GM12873 (cell line): ENCODE results near the gene GP1BB.

Source experiments
- TF ChIP-seq, protein P1 (sequence below): IDR thresholded peaks from 2 replicates; pipeline ENCODE4 v1.5.1; 2012; ENCODE audit warnings: low read depth, mild to moderate bottlenecking, moderate library complexity, low read length, control low read depth; ENCODE audit not compliant: insufficient read depth; ENCODE audit errors: missing control alignments

GP1BB gene

DNA sequence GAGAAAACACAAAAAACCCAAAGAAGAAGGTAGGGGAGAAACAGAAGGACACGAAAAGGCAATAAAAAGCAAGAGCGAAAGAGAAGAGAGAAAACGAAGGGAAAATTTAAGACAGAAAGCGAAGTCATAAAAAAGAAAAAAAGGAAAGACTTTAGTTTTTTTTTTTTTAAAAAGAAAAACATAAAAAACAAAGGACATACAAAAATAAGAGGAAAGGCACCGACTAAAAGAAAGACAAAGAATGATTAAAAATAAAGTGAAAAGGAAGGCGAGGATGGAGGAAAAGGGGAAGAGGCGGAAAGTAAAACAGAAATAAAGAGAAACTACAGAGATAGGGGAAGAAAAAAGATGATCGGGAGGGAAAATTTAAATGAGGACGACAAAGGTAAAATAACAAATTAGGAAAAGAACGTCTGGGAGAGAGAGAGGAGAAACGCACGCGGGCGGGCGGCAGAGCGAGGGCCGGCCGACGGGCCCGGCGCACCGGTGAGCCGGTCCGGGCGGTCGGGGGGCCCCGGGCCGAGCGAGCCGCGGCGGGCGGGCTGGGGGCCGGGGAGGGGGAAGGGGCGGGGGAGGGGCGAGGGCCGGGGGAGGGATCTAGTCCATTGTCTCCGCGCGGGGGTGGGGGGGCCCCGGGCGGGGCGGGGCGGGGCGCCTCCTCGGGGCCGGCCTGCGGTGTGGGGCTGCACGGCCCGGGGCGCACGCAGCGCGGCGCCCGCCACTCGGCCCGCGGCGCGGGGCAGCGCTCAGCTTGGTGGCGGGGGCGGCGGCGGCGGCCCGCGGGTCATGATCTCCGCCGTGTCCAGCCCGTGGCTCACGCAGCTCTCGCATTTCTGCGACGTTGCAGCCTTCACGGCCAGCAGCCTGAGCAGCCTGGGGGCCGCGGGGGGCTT, 37.0 kb downstream of the GP1BB start, which contains the start of gene TBX1:
Gene TBX1, plus strand, starts transcription at position 721 of the 893 bp plus-strand sequence. Its CDS starts 66 bp downstream, at position 787.
- TF ChIP-seq, protein P1, sequence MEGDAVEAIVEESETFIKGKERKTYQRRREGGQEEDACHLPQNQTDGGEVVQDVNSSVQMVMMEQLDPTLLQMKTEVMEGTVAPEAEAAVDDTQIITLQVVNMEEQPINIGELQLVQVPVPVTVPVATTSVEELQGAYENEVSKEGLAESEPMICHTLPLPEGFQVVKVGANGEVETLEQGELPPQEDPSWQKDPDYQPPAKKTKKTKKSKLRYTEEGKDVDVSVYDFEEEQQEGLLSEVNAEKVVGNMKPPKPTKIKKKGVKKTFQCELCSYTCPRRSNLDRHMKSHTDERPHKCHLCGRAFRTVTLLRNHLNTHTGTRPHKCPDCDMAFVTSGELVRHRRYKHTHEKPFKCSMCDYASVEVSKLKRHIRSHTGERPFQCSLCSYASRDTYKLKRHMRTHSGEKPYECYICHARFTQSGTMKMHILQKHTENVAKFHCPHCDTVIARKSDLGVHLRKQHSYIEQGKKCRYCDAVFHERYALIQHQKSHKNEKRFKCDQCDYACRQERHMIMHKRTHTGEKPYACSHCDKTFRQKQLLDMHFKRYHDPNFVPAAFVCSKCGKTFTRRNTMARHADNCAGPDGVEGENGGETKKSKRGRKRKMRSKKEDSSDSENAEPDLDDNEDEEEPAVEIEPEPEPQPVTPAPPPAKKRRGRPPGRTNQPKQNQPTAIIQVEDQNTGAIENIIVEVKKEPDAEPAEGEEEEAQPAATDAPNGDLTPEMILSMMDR, result no peak

DNA sequence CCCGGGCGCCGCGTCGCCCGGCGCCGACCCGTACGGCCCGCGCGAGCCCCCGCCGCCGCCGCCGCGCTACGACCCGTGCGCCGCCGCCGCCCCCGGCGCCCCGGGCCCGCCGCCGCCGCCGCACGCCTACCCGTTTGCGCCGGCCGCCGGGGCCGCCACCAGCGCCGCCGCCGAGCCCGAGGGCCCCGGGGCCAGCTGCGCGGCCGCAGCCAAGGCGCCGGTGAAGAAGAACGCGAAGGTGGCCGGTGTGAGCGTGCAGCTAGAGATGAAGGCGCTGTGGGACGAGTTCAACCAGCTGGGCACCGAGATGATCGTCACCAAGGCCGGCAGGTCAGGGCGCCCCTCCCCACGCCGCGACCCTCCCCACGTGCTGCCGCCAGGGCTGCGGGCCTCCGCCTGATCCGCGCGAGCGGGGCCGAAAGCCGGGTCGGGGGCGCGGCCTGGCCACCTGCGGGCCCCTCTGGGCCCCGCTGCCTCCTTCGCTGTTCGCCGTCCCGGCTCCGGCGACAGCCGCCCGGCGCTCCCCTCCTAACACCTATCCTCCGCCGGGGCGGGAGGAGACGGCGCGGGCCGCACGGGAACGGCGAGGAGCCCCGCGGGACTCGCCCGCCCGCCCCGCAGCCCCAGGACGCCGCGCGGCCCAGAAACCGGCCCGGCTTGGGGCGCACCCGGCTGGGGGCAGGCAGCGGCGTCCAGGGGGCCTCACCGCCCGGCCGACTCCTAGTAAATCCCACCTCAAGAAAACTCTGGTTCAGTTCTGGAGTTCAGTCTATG, 37.8 kb downstream of the GP1BB start:
- TF ChIP-seq, protein P1, result no peak

- TF ChIP-seq, protein P1, result no peak
Observed at GRCh38 chr22:19761725-19762567, 38.6 kb downstream of the GP1BB start.

DNA sequence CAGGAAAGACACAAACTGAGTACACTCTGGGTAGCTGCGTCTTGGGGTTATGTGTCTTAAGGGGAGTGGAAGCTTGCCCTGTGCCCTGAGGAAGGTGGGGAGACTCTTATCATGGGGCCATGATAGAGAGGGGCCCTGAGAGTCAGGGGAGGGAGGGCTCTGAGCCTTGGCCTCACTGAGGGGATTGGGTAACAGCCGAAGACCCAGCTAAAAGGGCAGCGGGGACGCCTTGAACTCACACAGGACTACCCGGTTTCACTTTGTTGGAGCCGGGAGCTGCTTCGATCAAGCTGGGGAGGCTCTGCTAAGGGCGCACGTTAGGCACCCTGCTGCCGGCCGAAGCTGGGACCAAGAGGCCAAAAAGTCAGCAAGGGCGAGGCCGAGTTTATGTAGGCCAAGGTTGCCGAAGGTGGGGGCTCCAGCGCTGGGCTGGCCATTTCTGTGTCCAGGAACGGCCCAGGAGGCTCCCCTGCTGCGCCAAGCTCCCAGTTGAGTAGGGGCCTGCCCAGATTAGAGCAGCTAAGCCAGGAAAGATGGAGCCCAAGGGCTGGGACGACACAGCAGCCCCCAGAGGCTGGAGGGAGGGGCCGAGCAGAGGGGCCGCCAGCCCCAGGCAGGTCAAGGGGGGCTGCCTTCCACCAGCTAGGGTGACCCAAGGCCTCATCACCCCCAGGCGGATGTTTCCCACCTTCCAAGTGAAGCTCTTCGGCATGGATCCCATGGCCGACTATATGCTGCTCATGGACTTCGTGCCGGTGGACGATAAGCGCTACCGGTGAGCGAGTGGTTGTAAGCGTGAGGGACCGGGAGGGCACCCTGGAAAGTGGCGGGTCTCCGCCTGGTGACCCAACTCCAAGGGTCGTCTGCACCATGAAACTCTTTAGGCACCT, 39.5 kb downstream of the GP1BB start:
- TF ChIP-seq, protein P1, result no peak

DNA sequence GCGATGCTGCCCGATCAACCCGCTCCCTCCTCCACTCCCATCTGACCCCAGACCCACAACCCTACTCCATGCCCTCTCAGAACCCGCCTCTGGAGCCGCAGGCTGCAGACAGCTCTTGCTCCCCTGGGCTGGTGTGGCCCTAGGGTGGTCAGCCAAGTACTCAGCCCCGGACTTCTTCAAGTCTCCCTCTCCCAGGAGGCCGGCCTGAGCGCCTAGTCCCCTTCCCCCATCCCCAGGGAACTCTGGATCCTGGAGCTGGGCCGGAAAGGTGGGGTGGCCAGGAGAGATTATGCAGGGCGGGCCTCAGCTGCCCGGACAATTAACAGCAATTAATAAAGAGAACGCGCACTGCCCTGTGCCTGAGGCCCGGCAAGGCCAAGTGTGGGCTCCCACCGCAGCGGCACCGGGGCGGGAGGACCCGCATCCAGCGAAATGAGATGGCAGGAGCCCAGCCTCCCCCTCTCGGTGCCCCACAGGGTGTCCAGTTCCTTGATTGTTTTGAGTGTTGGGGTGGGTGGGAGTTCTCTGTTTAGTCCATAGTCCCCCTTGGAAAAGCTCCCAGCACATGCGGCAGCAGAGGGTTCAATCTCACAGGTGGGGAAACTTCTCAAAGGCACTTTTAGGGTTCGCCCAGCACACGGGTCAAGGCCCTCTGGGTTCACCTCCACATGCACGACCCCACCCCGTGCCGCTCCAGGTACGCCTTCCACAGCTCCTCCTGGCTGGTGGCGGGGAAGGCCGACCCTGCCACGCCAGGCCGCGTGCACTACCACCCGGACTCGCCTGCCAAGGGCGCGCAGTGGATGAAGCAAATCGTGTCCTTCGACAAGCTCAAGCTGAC, 40.3 kb downstream of the GP1BB start:
- TF ChIP-seq, protein P1, result no peak

DNA sequence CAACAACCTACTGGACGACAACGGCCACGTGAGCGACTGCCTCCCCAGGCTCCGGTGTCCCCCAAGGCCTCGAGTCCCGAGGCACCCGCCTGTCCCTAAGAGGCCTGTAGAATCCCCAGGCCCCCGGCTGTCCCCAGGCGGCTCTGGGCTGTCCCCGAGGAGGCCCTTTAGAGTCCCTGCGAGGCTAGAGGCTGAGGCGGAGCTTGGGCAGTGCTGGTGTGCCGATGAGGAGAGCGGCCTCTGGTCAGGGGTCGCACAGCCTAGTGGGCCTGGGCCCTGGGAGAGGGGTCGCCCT, 40.9 kb downstream of the GP1BB start:
- TF ChIP-seq, protein P1, result no peak
